ENCODE data around the gene PTPN21. TPM values are rescaled to one million over a fixed set of nuclear protein-coding genes. Genes with fewer than 3 reads are reported as not detected.

The PTPN21 gene
- total RNA-seq, 1 donor from 2014 or later = 63.0 TPM

DNA sequence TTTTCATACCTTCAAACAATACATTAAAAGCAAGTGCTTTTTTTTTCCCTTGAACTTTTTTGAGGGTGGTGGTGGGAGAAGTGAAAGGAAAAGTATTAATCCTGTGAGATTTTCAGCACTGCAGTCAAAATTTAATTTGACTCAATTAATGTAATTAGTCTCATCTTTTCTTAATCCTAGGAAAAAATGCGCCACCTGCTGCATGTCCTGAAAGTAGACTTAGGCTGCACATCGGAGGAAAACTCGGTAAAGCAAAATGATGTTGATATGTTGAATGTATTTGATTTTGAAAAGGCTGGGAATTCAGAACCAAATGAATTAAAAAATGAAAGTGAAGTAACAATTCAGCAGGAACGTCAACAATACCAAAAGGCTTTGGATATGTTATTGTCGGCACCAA lies 117.1 kb downstream of the PTPN21 start:
- Mint-ChIP-seq H3K4me3 (ENCODE audit: unreplicated experiment) (no peak overlapping the region), H3K27ac (ENCODE audit: unreplicated experiment) (no peak overlapping the region), H3K27me3 (ENCODE audit: unreplicated experiment) (no peaks in the 10 kb centered on the region), H3K36me3 (ENCODE audit: unreplicated experiment) (peaks cover 12% of the 10 kb centered on the region), H3K4me1 (ENCODE audit: low read depth, unreplicated experiment) (no peaks in the 10 kb centered on the region), H3K9me3 (ENCODE audit: unreplicated experiment) (no peaks in the 10 kb centered on the region)
- TF ChIP-seq, protein P1, sequence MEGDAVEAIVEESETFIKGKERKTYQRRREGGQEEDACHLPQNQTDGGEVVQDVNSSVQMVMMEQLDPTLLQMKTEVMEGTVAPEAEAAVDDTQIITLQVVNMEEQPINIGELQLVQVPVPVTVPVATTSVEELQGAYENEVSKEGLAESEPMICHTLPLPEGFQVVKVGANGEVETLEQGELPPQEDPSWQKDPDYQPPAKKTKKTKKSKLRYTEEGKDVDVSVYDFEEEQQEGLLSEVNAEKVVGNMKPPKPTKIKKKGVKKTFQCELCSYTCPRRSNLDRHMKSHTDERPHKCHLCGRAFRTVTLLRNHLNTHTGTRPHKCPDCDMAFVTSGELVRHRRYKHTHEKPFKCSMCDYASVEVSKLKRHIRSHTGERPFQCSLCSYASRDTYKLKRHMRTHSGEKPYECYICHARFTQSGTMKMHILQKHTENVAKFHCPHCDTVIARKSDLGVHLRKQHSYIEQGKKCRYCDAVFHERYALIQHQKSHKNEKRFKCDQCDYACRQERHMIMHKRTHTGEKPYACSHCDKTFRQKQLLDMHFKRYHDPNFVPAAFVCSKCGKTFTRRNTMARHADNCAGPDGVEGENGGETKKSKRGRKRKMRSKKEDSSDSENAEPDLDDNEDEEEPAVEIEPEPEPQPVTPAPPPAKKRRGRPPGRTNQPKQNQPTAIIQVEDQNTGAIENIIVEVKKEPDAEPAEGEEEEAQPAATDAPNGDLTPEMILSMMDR (IDR thresholded peaks at IDR 0.05; ENCODE audit: partially characterized antibody, unreplicated experiment) = no peak
- no peak for DNase-seq

DNA sequence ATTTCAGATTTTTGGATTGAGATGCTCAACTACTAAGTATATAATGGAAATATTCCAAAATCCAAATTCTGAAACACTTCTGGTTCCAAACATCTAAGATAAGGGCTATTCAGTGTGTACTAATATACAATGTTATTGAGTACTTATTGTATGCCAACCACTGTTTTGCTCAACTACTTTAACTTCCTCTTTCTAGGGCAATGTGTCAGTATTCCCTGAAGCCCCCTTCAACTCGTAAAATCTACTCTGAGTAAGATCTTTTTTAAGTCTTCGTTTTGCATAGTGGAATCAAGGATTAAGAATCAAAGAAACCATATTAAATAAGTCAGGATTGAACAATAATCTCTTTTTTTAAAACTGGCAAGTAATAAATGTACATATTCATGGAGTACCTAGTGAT lies 123.8 kb downstream of the PTPN21 start:
- Mint-ChIP-seq H3K36me3 (ENCODE audit: unreplicated experiment) (peaks cover 6% of the 10 kb centered on the region), H3K27me3 (ENCODE audit: unreplicated experiment) (no peaks in the 10 kb centered on the region), H3K4me1 (ENCODE audit: low read depth, unreplicated experiment) (no peaks in the 10 kb centered on the region), H3K27ac (ENCODE audit: unreplicated experiment) (no peak overlapping the region), H3K9me3 (ENCODE audit: unreplicated experiment) (no peaks in the 10 kb centered on the region), H3K4me3 (ENCODE audit: unreplicated experiment) (no peak overlapping the region)
- no peak for DNase-seq
- TF ChIP-seq, protein P1 (IDR thresholded peaks at IDR 0.05; ENCODE audit: partially characterized antibody, unreplicated experiment) = no peak

DNA sequence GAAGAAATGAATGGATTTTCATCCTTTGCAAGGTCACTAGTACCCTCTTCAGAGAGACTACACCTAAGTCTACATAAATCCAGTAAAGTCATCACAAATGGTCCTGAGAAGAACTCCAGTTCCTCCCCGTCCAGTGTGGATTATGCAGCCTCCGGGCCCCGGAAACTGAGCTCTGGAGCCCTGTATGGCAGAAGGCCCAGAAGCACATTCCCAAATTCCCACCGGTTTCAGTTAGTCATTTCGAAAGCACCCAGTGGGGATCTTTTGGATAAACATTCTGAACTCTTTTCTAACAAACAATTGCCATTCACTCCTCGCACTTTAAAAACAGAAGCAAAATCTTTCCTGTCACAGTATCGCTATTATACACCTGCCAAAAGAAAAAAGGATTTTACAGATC lies 128.5 kb downstream of the PTPN21 start:
- Mint-ChIP-seq H3K9me3 (ENCODE audit: unreplicated experiment) (no peaks in the 10 kb centered on the region), H3K27ac (ENCODE audit: unreplicated experiment) (no peak overlapping the region), H3K4me3 (ENCODE audit: unreplicated experiment) (no peak overlapping the region), H3K36me3 (ENCODE audit: unreplicated experiment) (no peaks in the 10 kb centered on the region), H3K27me3 (ENCODE audit: unreplicated experiment) (peaks cover 2% of the 10 kb centered on the region), H3K4me1 (ENCODE audit: low read depth, unreplicated experiment) (no peaks in the 10 kb centered on the region)
- TF ChIP-seq, protein P1 (IDR thresholded peaks at IDR 0.05; ENCODE audit: partially characterized antibody, unreplicated experiment) = no peak
- DNase-seq = no peak

DNA sequence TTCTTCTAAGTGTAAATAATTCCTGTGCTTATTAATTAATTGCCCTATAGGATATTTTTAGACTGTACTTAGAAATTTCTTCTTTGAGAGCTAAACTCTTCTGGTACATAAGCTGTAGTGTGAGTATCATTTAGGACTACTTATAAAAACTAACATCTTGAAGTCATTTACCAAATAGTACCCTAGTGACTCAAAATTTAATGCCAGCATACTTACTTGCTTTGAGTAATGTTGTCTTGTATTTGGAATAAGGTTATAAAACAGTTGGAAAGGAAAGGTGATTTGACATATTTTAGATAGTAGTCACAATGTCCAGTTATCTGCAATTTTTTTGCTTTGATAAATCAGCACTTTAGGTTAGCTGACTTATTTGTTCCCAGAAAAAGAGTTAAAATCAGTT lies 130.2 kb downstream of the PTPN21 start:
- H3K4me1 Mint-ChIP-seq (ENCODE audit: low read depth, unreplicated experiment) = no peaks in the 10 kb centered on the region
- no peak for DNase-seq
- TF ChIP-seq, protein P1 (IDR thresholded peaks at IDR 0.05; ENCODE audit: partially characterized antibody, unreplicated experiment) = no peak
- no peaks in the 10 kb centered on the region for H3K9me3 Mint-ChIP-seq (ENCODE audit: unreplicated experiment)
- H3K27ac Mint-ChIP-seq (ENCODE audit: unreplicated experiment) = no peak overlapping the region
- H3K27me3 Mint-ChIP-seq (ENCODE audit: unreplicated experiment) = peaks cover 2% of the 10 kb centered on the region
- H3K36me3 Mint-ChIP-seq (ENCODE audit: unreplicated experiment) = no peaks in the 10 kb centered on the region
- H3K4me3 Mint-ChIP-seq (ENCODE audit: unreplicated experiment) = no peak overlapping the region

DNA sequence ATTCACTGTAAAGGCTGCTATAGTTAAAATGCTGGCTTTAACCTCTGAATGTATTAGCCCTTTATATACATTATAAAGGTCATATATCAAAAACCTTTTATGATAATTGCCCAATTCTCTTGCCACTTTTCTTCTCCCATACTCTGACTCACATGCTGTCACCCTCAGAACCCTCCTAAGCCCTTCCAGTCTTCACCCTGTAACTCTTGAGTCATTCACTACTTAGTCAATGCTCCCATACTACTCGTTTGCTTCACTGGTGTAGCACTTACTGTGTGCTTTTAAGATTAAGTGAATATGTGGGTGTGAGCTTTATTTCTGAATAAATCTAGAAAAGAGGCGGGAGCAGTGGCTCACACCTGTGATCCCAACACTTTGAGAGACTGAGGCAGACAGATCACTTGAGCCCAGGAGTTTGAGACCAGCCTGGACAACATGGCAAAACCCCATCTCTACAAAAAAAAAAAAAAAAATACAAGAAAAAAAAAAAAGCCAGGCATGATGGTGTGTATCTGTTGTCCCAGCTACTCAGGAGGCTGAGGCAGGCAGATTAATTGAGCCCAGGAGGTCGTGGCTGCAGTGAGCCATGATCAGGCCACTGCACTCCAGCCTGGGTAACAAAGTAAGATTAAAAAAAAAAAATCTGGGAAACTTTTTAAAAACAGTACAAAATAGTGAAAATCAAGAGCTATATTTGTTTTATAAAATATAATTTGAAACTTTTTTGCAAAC lies 131.7 kb downstream of the PTPN21 start:
- Mint-ChIP-seq H3K27me3 (ENCODE audit: unreplicated experiment) (peaks cover 2% of the 10 kb centered on the region), H3K4me3 (ENCODE audit: unreplicated experiment) (no peak overlapping the region), H3K27ac (ENCODE audit: unreplicated experiment) (no peak overlapping the region), H3K9me3 (ENCODE audit: unreplicated experiment) (no peaks in the 10 kb centered on the region), H3K4me1 (ENCODE audit: low read depth, unreplicated experiment) (no peaks in the 10 kb centered on the region), H3K36me3 (ENCODE audit: unreplicated experiment) (peaks cover 1% of the 10 kb centered on the region)
- TF ChIP-seq, protein P1 (IDR thresholded peaks at IDR 0.05; ENCODE audit: partially characterized antibody, unreplicated experiment) = no peak
- no peak for DNase-seq
